H1 (cell line): ENCODE measurements around the gene NPFFR1. TPM values are rescaled to one million over a fixed set of nuclear protein-coding genes. Genes with fewer than 3 reads are reported as not detected.

Experiments
- CTCF ChIA-PET: fragments of 300-600 bp; sonication (Branson Sonifier 250); formaldehyde crosslinking; loops from one replicate; lab custom pipeline; 2021; ENCODE audit not compliant: partially characterized antibody; lab: Charles Lee
- POLR2A ChIA-PET: fragments of 300-600 bp; sonication (Branson Sonifier 250); formaldehyde crosslinking; loops from one replicate; lab custom pipeline; 2021; ENCODE audit warnings: inconsistent platforms; ENCODE audit not compliant: partially characterized antibody; lab: Charles Lee
- DNase-seq, 2 experiments: peaks; one replicate each; pipeline versions ENCODE4 v3.0.0 to v3.0.0-alpha.2; 2010 to 2022; ENCODE audit warnings: low spot score in 2 of 2, low read depth in 1 of 2, mixed read lengths in 1 of 2
- FAIRE-seq: peaks from 2 replicates; lab custom pipeline; 2011; peaks lifted over from hg19 to GRCh38; lab: Jason Lieb, UNC
- H2AFZ ChIP-seq: 2 replicates; pipeline ENCODE4 v1.8.1; 2012; ENCODE audit warnings: low read length, inconsistent platforms
- H2AK5ac ChIP-seq: 2 replicates; pipeline ENCODE4 v1.6.1; 2013; ENCODE audit warnings: low read depth, low read length
- H2BK120ac ChIP-seq: replicated peaks from 2 replicates; pipeline ENCODE3; 2013; ENCODE audit warnings: low read depth, low read length, inconsistent platforms
- H2BK12ac ChIP-seq: 2 replicates; pipeline ENCODE4 v1.6.1; 2013; ENCODE audit warnings: low read depth, low read length
- H2BK15ac ChIP-seq: 2 replicates; pipeline ENCODE4 v1.6.1; 2013; ENCODE audit warnings: low read length
- H2BK20ac ChIP-seq: 2 replicates; pipeline ENCODE4 v1.6.1; 2013; ENCODE audit warnings: low read length
- H2BK5ac ChIP-seq: 2 replicates; pipeline ENCODE4 v1.6.1; 2013; ENCODE audit warnings: low read depth, low read length
- H3K14ac ChIP-seq: 2 replicates; pipeline ENCODE4 v1.6.1; 2013; ENCODE audit warnings: inconsistent platforms; ENCODE audit not compliant: insufficient read length
- H3K18ac ChIP-seq: 2 replicates; pipeline ENCODE4 v1.6.1; 2013; ENCODE audit warnings: low read length; ENCODE audit errors: extremely low read depth
- H3K23ac ChIP-seq: 2 replicates; pipeline ENCODE4 v1.6.1; 2013; ENCODE audit warnings: inconsistent platforms; ENCODE audit not compliant: insufficient read length
- H3K23me2 ChIP-seq: 2 replicates; pipeline ENCODE4 v1.6.1; 2013; ENCODE audit warnings: low read depth, low read length
- H3K27ac ChIP-seq: 2 replicates; pipeline ENCODE4 v1.6.1; 2011; ENCODE audit warnings: low read depth, low read length, inconsistent platforms
- H3K27me3 ChIP-seq, 4 experiments: replicated peaks in 1 of 4; 1 replicate in 1 of 4; 2 replicates in 3 of 4; pipeline versions ENCODE4 v1.6.1 to v1.8.1; 2011 to 2013; ENCODE audit warnings: low read length in 3 of 4, mild to moderate bottlenecking in 3 of 4, inconsistent platforms in 2 of 4, mixed read lengths in 2 of 4, moderate library complexity in 1 of 4; ENCODE audit not compliant: control insufficient read depth in 3 of 4, insufficient read depth in 3 of 4; ENCODE audit errors: extremely low read depth in 1 of 4
- H3K36me3 ChIP-seq, 4 experiments: 2 replicates each; pipeline versions ENCODE4 v1.6.1 to v1.8.1; 2011 to 2013; ENCODE audit warnings: mild to moderate bottlenecking in 4 of 4, low read length in 3 of 4, moderate library complexity in 2 of 4, control low read depth in 1 of 4, inconsistent platforms in 1 of 4; ENCODE audit not compliant: insufficient read depth in 4 of 4, control insufficient read depth in 2 of 4
- H3K4ac ChIP-seq: replicated peaks from 2 replicates; pipeline ENCODE3; 2013; ENCODE audit warnings: low read length, low read depth, mixed read lengths, inconsistent platforms; ENCODE audit not compliant: insufficient read length
- H3K4me1 ChIP-seq, 4 experiments: replicated peaks in 1 of 4; 1 replicate in 1 of 4; 2 replicates in 3 of 4; pipeline versions ENCODE4 v1.6.1 to v1.8.1; 2011 to 2013; ENCODE audit warnings: low read length in 3 of 4, inconsistent platforms in 2 of 4, mixed read lengths in 1 of 4; ENCODE audit not compliant: insufficient read depth in 4 of 4, control insufficient read depth in 3 of 4
- H3K4me2 ChIP-seq, 2 experiments: 2 replicates each; pipeline versions ENCODE4 v1.6.1 to v1.8.1; 2011 to 2013; ENCODE audit warnings: low read depth in 2 of 2, low read length in 2 of 2, control low read depth in 1 of 2, inconsistent platforms in 1 of 2, mild to moderate bottlenecking in 1 of 2; ENCODE audit not compliant: insufficient read depth in 1 of 2
- H3K4me3 ChIP-seq, 4 experiments: fragments of 200-600, 300-600 bp in 1 of 4; sonication (generic), shearing (Covaris generic), sonication (Bioruptor Twin) in 1 of 4; 2 replicates each; pipeline versions ENCODE4 v1.5.1 to v1.8.1; 2011 to 2016; ENCODE audit warnings: low read length in 4 of 4, low read depth in 3 of 4, control low read depth in 2 of 4, inconsistent platforms in 2 of 4, mild to moderate bottlenecking in 2 of 4, mixed read lengths in 1 of 4, moderate library complexity in 1 of 4; ENCODE audit not compliant: insufficient read depth in 2 of 4; ENCODE audit errors: extremely low read depth in 1 of 4
- H3K56ac ChIP-seq: replicated peaks from 2 replicates; pipeline ENCODE3; 2013; ENCODE audit warnings: low read depth, mild to moderate bottlenecking, mixed read lengths, low read length, inconsistent platforms; ENCODE audit not compliant: insufficient read length
- H3K79me1 ChIP-seq: 2 replicates; pipeline ENCODE4 v1.6.1; 2013; ENCODE audit warnings: low read depth, low read length, control low read depth
- H3K79me2 ChIP-seq, 2 experiments: 2 replicates each; pipeline versions ENCODE4 v1.6.1 to v1.8.1; 2012 to 2013; ENCODE audit warnings: low read length in 2 of 2, mild to moderate bottlenecking in 2 of 2, inconsistent platforms in 1 of 2; ENCODE audit not compliant: insufficient read depth in 2 of 2, control insufficient read depth in 1 of 2
- H3K9ac ChIP-seq, 4 experiments: replicated peaks in 1 of 4; 1 replicate in 1 of 4; 2 replicates in 3 of 4; pipeline versions ENCODE4 v1.6.1 to v1.8.1; 2011 to 2013; ENCODE audit warnings: low read depth in 3 of 4, low read length in 3 of 4, control low read depth in 2 of 4, mild to moderate bottlenecking in 2 of 4, moderate library complexity in 2 of 4, inconsistent platforms in 1 of 4; ENCODE audit errors: extremely low read depth in 1 of 4
- H3K9me3 ChIP-seq, 2 experiments: 2 replicates each; pipeline versions ENCODE4 v1.6.1 to v1.8.1; 2012 to 2013; ENCODE audit warnings: mild to moderate bottlenecking in 2 of 2, moderate library complexity in 2 of 2, control low read depth in 1 of 2, inconsistent platforms in 1 of 2, low read depth in 1 of 2, low read length in 1 of 2, mixed read lengths in 1 of 2; ENCODE audit not compliant: insufficient read depth in 2 of 2
- H4K20me1 ChIP-seq, 2 experiments: replicated peaks in 1 of 2; 2 replicates each; pipeline versions ENCODE3 to v1.8.1; 2011 to 2013; ENCODE audit warnings: inconsistent platforms in 2 of 2, low read length in 2 of 2, mild to moderate bottlenecking in 1 of 2; ENCODE audit not compliant: insufficient read depth in 2 of 2, control insufficient read depth in 1 of 2
- H4K5ac ChIP-seq: 2 replicates; pipeline ENCODE4 v1.6.1; 2013; ENCODE audit warnings: low read length, low read depth, mixed read lengths, inconsistent platforms; ENCODE audit not compliant: insufficient read length
- H4K8ac ChIP-seq: 2 replicates; pipeline ENCODE4 v1.8.0; 2013; ENCODE audit warnings: mild to moderate bottlenecking, moderate library complexity, low read length, inconsistent platforms; ENCODE audit not compliant: insufficient read depth; ENCODE audit errors: extremely low read depth
- H4K91ac ChIP-seq: replicated peaks from 2 replicates; pipeline ENCODE3; 2013; ENCODE audit warnings: low read length, mixed read lengths, inconsistent platforms; ENCODE audit not compliant: insufficient read length
- CTBP2 ChIP-seq: IDR thresholded peaks from 2 replicates; pipeline ENCODE4 v1.7.0; 2011; ENCODE audit warnings: borderline replicate concordance, mild to moderate bottlenecking, moderate library complexity, mixed read lengths, low read length; ENCODE audit not compliant: insufficient read depth, insufficient read length
- CTCF ChIP-seq, 3 experiments: IDR thresholded peaks; 1 replicate in 2 of 3; 2 replicates in 1 of 3; pipeline versions ENCODE4 v1.5.1 to v1.6.1; 2011; ENCODE audit warnings: low read length in 3 of 3, mild to moderate bottlenecking in 3 of 3, inconsistent platforms in 2 of 3, low read depth in 1 of 3, moderate library complexity in 1 of 3; ENCODE audit not compliant: insufficient read depth in 1 of 3; ENCODE audit errors: control extremely low read depth in 1 of 3
- EP300 ChIP-seq, 2 experiments: IDR thresholded peaks; 1 replicate in 1 of 2; 2 replicates in 1 of 2; pipeline ENCODE4 v1.6.1; 2011 to 2012; ENCODE audit warnings: low read depth in 2 of 2, low read length in 2 of 2, mild to moderate bottlenecking in 2 of 2, borderline replicate concordance in 1 of 2, inconsistent platforms in 1 of 2, moderate library complexity in 1 of 2
- FOSL1 ChIP-seq: IDR thresholded peaks from 2 replicates; pipeline ENCODE4 v1.6.1; 2011; ENCODE audit warnings: mild to moderate bottlenecking, low read depth, low read length, moderate library complexity; ENCODE audit not compliant: insufficient read depth
- GABPA ChIP-seq: IDR thresholded peaks from 2 replicates; pipeline ENCODE4 v1.6.1; 2011; ENCODE audit warnings: mild to moderate bottlenecking, low read length, moderate library complexity, borderline replicate concordance; ENCODE audit not compliant: insufficient read depth
- GTF2F1 ChIP-seq: IDR thresholded peaks from 2 replicates; pipeline ENCODE4 v1.6.1; 2012; ENCODE audit warnings: low read depth, low read length, improper control_type of control experiment, borderline replicate concordance
- TAF7 ChIP-seq: optimal IDR thresholded peaks from 2 replicates; pipeline ENCODE3; 2011; ENCODE audit warnings: low read depth, mild to moderate bottlenecking, inconsistent platforms, low read length, moderate library complexity, borderline replicate concordance
- WGBS, 2 experiments: shearing (Covaris generic) in 1 of 2; methylation state at CpG; one replicate each; pipeline versions ENCODE4 v1.1.6 to v1.1.7; 2013 to 2015; ENCODE audit warnings: low lambda C conversion rate in 2 of 2, mixed read lengths in 2 of 2, inconsistent platforms in 1 of 2, low coverage in 1 of 2, missing lambda C conversion rate in 1 of 2; ENCODE audit not compliant: insufficient replicate concordance in 2 of 2, insufficient coverage in 1 of 2, insufficient read length in 1 of 2; ENCODE audit errors: extremely low coverage in 1 of 2, missing lambda C conversion rate in 1 of 2; 5-methylcytosine and 5-hydroxymethylcytosine counted together
- polyA plus RNA-seq, 7 experiments: library from polyadenylated mRNA; depleted of rRNA in 3 of 7; stranded (reverse) in 5 of 7; unstranded in 2 of 7; fragments of >200 nt in 5 of 7; fragments of 200-250 nt in 2 of 7; gene quantifications; 1 replicate in 5 of 7; 2 replicates in 1 of 7; 4 replicates in 1 of 7; pipeline versions ENCODE4 v1.2.1 to v1.2.3, GENCODE V29; 2011 to 2013; ENCODE audit warnings: missing spikeins in 2 of 7, mixed read lengths in 2 of 7
- total RNA-seq: library from RNA; stranded (reverse); fragmentation: NEBNext Ultra II Directional; extraction: Animal tissue kit (Norgen Biotek cat#: 25700); gene quantifications from 2 replicates; pipeline ENCODE4 v1.2.1, GENCODE V29; 2021
- TF ChIP-seq, protein P1 (sequence below): IDR thresholded peaks from 2 replicates; pipeline ENCODE4 v1.6.1; 2011; ENCODE audit warnings: low read length, improper control_type of control experiment

The NPFFR1 gene
- total and polyA plus RNA-seq, 2 of the 8 experiments (the other 6 are each of a cell fraction or from before 2014, with no cell fraction given): 0.02 to 0.06 TPM

- H3K18ac ChIP-seq: no peak overlapping the region
- H3K23ac ChIP-seq: no peak overlapping the region
- H3K56ac ChIP-seq: no peak overlapping the region
- H2BK20ac ChIP-seq: no peak overlapping the region
- H3K9ac ChIP-seq: no peak overlapping the region
- H3K4me2 ChIP-seq: no peak overlapping the region
- H3K79me1 ChIP-seq: no peaks in the 10 kb centered on the region
- WGBS, 2 experiments: 92% methylated on average over 3 of the region's 3 CpGs; no CpG with 5 or more reads in 1 of the 2 experiments
- no peak overlapping the region for H2BK15ac ChIP-seq
- CTCF ChIA-PET: interaction anchor here (0.6 to 4.6 kb wide), 8 partner anchors 10 to 120 kb away, joined by 3 to 25 read pairs (median 3); no protein-coding TSS in a partner anchor
- H3K4me1 ChIP-seq: 0 out of 7 replicates have a peak, but pooled peaks cover 0 to 5% (median 0%) of the 10 kb centered on the region in 4 experiments
- no peaks in the 10 kb centered on the region for H3K9me3 ChIP-seq
- no peaks in the 10 kb centered on the region for H3K23me2 ChIP-seq
- no peak overlapping the region for H3K27ac ChIP-seq
- H3K4ac ChIP-seq: no peak overlapping the region
- no peak overlapping the region for H3K14ac ChIP-seq
- POLR2A ChIA-PET: no interaction called here
- no peak overlapping the region for H3K4me3 ChIP-seq
- H3K79me2 ChIP-seq: no peaks in the 10 kb centered on the region
- H3K36me3 ChIP-seq: no peaks in the 10 kb centered on the region
- H4K8ac ChIP-seq: no peak overlapping the region
- H2BK5ac ChIP-seq: no peak overlapping the region
- peaks cover 1 to 6% (median 5%) of the 10 kb centered on the region in 4 experiments for H3K27me3 ChIP-seq
- no peak overlapping the region for H4K5ac ChIP-seq
- H2BK12ac ChIP-seq: no peak overlapping the region
- no peak for FAIRE-seq
- no peak overlapping the region for H2AFZ ChIP-seq
- no peaks in the 10 kb centered on the region for H4K20me1 ChIP-seq
- no peak overlapping the region for H4K91ac ChIP-seq
- H2AK5ac ChIP-seq: no peak overlapping the region
- H2BK120ac ChIP-seq: no peak overlapping the region
- DNase-seq: no peak
- TF ChIP-seq GABPA (no peak), FOSL1 (no peak), CTBP2 (no peak), EP300 (IDR thresholded peaks at IDR 0.05; ENCODE audit: borderline replicate concordance in 1 of 2, low read depth in 2 of 2, low read length in 2 of 2) (no peak), TAF7 (no peak), GTF2F1 (no peak), CTCF (IDR thresholded peaks at IDR 0.05; ENCODE audit: control extremely low read depth in 1 of 3, insufficient read depth in 1 of 3, low read depth in 1 of 3, low read length in 3 of 3) (no peak)
- TF ChIP-seq, protein P1, sequence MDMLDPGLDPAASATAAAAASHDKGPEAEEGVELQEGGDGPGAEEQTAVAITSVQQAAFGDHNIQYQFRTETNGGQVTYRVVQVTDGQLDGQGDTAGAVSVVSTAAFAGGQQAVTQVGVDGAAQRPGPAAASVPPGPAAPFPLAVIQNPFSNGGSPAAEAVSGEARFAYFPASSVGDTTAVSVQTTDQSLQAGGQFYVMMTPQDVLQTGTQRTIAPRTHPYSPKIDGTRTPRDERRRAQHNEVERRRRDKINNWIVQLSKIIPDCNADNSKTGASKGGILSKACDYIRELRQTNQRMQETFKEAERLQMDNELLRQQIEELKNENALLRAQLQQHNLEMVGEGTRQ: no peak
These were observed 6.3 kb downstream of the NPFFR1 start for GRCh38 chr10:70277396-70278030.
